SK-N-SH treated with all-trans-retinoic acid at 6 μM for 48 hours (cell line): ENCODE data around the gene RALGPS1.

Source experiments
- ATAC-seq: fragments of 200-7000 bp; cut with Tn5 transposase; 3 replicates; pipeline ENCODE4 v1.9.1; 2020; ENCODE audit warnings: mild to moderate bottlenecking, moderate library complexity
- ARNTL ChIP-seq: fragments of 450-650 bp; formaldehyde crosslinking; IDR thresholded peaks from 2 replicates; pipeline ENCODE4 v1.5.0; 2020; ENCODE audit warnings: low read depth, mild to moderate bottlenecking, moderate library complexity, borderline replicate concordance
- BACH2 ChIP-seq: fragments of 250-450 bp; sonication (Bioruptor Pico); IDR thresholded peaks from 2 replicates; pipeline ENCODE4 v1.9.0; 2021; ENCODE audit warnings: mild to moderate bottlenecking, borderline replicate concordance
- CREB5 ChIP-seq: fragments of 250-450 bp; sonication (Bioruptor Pico); IDR thresholded peaks from 2 replicates; pipeline ENCODE4 v1.5.1; 2020; ENCODE audit warnings: low read depth, mild to moderate bottlenecking, moderate library complexity
- CSDC2 ChIP-seq: fragments of 250-450 bp; sonication (Bioruptor Pico); IDR thresholded peaks from 2 replicates; pipeline ENCODE4 v1.5.0; 2020; ENCODE audit warnings: mild to moderate bottlenecking, moderate library complexity
- CSRNP3 ChIP-seq: fragments of 250-450 bp; sonication (Bioruptor Pico); IDR thresholded peaks from 2 replicates; pipeline ENCODE4 v1.5.1; 2021; ENCODE audit warnings: mild to moderate bottlenecking, moderate library complexity
- ESRRG ChIP-seq: fragments of 250-450 bp; sonication (Bioruptor Pico); IDR thresholded peaks from 2 replicates; pipeline ENCODE4 v1.6.1; 2021; ENCODE audit warnings: mild to moderate bottlenecking
- GLIS3 ChIP-seq: fragments of 250-450 bp; sonication (Bioruptor Pico); IDR thresholded peaks from 2 replicates; pipeline ENCODE4 v1.5.0; 2020; ENCODE audit warnings: mild to moderate bottlenecking, moderate library complexity
- ISL1 ChIP-seq: fragments of 250-450 bp; sonication (Bioruptor Pico); IDR thresholded peaks from 2 replicates; pipeline ENCODE4 v2.1.2; 2022; ENCODE audit warnings: mild to moderate bottlenecking, moderate library complexity
- OSR1 ChIP-seq: fragments of 250-450 bp; sonication (Bioruptor Pico); IDR thresholded peaks from 2 replicates; pipeline ENCODE4 v1.8.0; 2022; ENCODE audit warnings: moderate library complexity, mild to moderate bottlenecking, inconsistent platforms
- PATZ1 ChIP-seq: fragments of 250-450 bp; sonication (Bioruptor Pico); IDR thresholded peaks from 2 replicates; pipeline ENCODE4 v1.8.0; 2020; ENCODE audit warnings: mild to moderate bottlenecking, moderate library complexity, borderline replicate concordance
- POU6F1 ChIP-seq: fragments of 250-450 bp; sonication (Bioruptor Pico); IDR thresholded peaks from 2 replicates; pipeline ENCODE4 v1.8.0; 2021; ENCODE audit warnings: low read depth, mild to moderate bottlenecking, moderate library complexity, borderline replicate concordance
- PPARA ChIP-seq: fragments of 250-450 bp; sonication (Bioruptor Pico); IDR thresholded peaks from 2 replicates; pipeline ENCODE4 v1.5.0; 2020; ENCODE audit warnings: mild to moderate bottlenecking, borderline replicate concordance
- RARB ChIP-seq: fragments of 250-450 bp; sonication (Bioruptor Pico); IDR thresholded peaks from 2 replicates; pipeline ENCODE4 v1.8.0; 2021; ENCODE audit warnings: mild to moderate bottlenecking, moderate library complexity
- SNAI2 ChIP-seq: fragments of 250-450 bp; sonication (Bioruptor Pico); IDR thresholded peaks from 2 replicates; pipeline ENCODE4 v1.5.0; 2020; ENCODE audit warnings: mild to moderate bottlenecking, moderate library complexity
- TCF4 ChIP-seq: fragments of 250-450 bp; sonication (Bioruptor Pico); IDR thresholded peaks from 2 replicates; pipeline ENCODE4 v1.8.0; 2021; ENCODE audit warnings: mild to moderate bottlenecking, moderate library complexity, borderline replicate concordance
- TOX ChIP-seq: fragments of 250-450 bp; sonication (Bioruptor Pico); IDR thresholded peaks from 2 replicates; pipeline ENCODE4 v1.8.0; 2021; ENCODE audit warnings: mild to moderate bottlenecking, moderate library complexity, borderline replicate concordance
- TSHZ2 ChIP-seq: fragments of 250-450 bp; sonication (Bioruptor Pico); IDR thresholded peaks from 2 replicates; pipeline ENCODE4 v1.5.0; 2020; ENCODE audit warnings: mild to moderate bottlenecking, moderate library complexity
- ZFP3 ChIP-seq: fragments of 250-450 bp; sonication (Bioruptor Pico); IDR thresholded peaks from 2 replicates; pipeline ENCODE4 v1.5.0; 2020; ENCODE audit warnings: mild to moderate bottlenecking, moderate library complexity
- ZFP30 ChIP-seq: fragments of 450-650 bp; formaldehyde crosslinking; IDR thresholded peaks from 2 replicates; pipeline ENCODE4 v1.5.0; 2022; ENCODE audit warnings: mild to moderate bottlenecking, moderate library complexity
- ZNF565 ChIP-seq: fragments of 450-650 bp; formaldehyde crosslinking; conservative IDR thresholded peaks from 2 replicates; pipeline ENCODE4 v1.5.0; 2020; ENCODE audit warnings: low read depth, mild to moderate bottlenecking, moderate library complexity
- ZNF70 ChIP-seq: fragments of 450-650 bp; formaldehyde crosslinking; IDR thresholded peaks from 2 replicates; pipeline ENCODE4 v1.5.0; 2020; ENCODE audit warnings: mild to moderate bottlenecking, moderate library complexity
- ZNF8 ChIP-seq: fragments of 450-650 bp; formaldehyde crosslinking; IDR thresholded peaks from 2 replicates; pipeline ENCODE4 v1.5.0; 2020; ENCODE audit warnings: mild to moderate bottlenecking, moderate library complexity

Gene RALGPS1

GRCh38 chr9:126953041-126953809 is 38.6 kb downstream of the RALGPS1 start:
- ATAC-seq = no peak
- TF ChIP-seq SNAI2 (no peak), POU6F1 (no peak), ZFP30 (no peak), BACH2 (CRISPR knock-in tag) (no peak), CSRNP3 (no peak), TSHZ2 (CRISPR knock-in tag) (no peak), PATZ1 (no peak), ZNF565 (CRISPR knock-in tag) (no peak), ZFP3 (CRISPR knock-in tag) (no peak), ESRRG (CRISPR knock-in tag) (no peak), ARNTL (CRISPR knock-in tag) (no peak), ZNF70 (no peak), RARB (CRISPR knock-in tag) (no peak), PPARA (CRISPR knock-in tag) (no peak), CSDC2 (CRISPR knock-in tag) (no peak), ISL1 (no peak)

GRCh38 chr9:126955811-126956210 is 41.2 kb downstream of the RALGPS1 start:
- ATAC-seq = no peak
- TF ChIP-seq POU6F1 (no peak), TCF4 (CRISPR knock-in tag) (no peak), TOX (no peak), ZNF70 (no peak), CSDC2 (CRISPR knock-in tag) (no peak), OSR1 (CRISPR knock-in tag) (no peak), SNAI2 (no peak), GLIS3 (no peak), ESRRG (CRISPR knock-in tag) (no peak), BACH2 (CRISPR knock-in tag) (no peak), RARB (CRISPR knock-in tag) (no peak), PATZ1 (no peak), CREB5 (no peak), PPARA (CRISPR knock-in tag) (no peak), ISL1 (no peak), ZNF565 (CRISPR knock-in tag) (no peak), ZNF8 (CRISPR knock-in tag) (no peak)
